ENCODE data around the gene LAMA3.

LAMA3 gene

GRCh38 chr18:23971666-23972230 lies 282.5 kb downstream of the LAMA3 start:
- H3K27me3 ChIP-seq (ENCODE audit: control insufficient read depth, insufficient read depth, low read length), result no peaks in the 10 kb centered on the region
- no peaks in the 10 kb centered on the region for H3K36me3 ChIP-seq (ENCODE audit: control insufficient read depth, insufficient read depth, low read length)
- H3K4me3 ChIP-seq (ENCODE audit: low read length), result no peak overlapping the region
- no peak for DNase-seq (ENCODE audit: low read depth, low spot score)
- no peaks in the 10 kb centered on the region for H3K9me3 ChIP-seq (ENCODE audit: control insufficient read depth, insufficient read depth, low read length)
- no peak overlapping the region for H3K27ac ChIP-seq (ENCODE audit: low read length)
- H3K4me1 ChIP-seq (ENCODE audit: control insufficient read depth, insufficient read depth, low read length), result peaks cover 1% of the 10 kb centered on the region; the same call in 1 of the 2 replicates
- no CpG with 5 or more reads among the region's 5 CpGs for WGBS (ENCODE audit: insufficient coverage, insufficient read length)

DNA sequence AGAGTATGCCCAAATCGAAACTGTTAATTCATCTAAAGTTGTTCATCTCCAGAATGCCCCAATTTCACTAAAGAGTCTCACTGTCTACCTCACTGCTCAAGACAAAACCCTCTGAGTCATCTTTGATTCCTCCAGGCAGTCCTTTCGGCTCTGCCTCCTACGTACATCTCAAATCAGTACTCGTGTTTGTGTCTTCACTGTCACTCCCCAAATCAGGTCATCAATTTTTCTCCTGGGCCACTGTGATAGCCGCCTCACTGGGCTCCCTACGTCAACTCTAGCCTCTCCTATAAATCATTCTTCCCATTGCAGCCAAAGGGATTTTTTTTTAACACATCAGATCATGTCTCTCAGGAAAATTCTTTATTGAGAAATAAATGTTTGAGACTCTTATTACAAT lies 283.2 kb downstream of the LAMA3 start:
- no peak overlapping the region for H3K27ac ChIP-seq (ENCODE audit: low read length)
- H3K4me3 ChIP-seq (ENCODE audit: low read length), result no peak overlapping the region
- WGBS (ENCODE audit: insufficient coverage, insufficient read length), result no CpG with 5 or more reads among the region's 6 CpGs
- no peaks in the 10 kb centered on the region for H3K9me3 ChIP-seq (ENCODE audit: control insufficient read depth, insufficient read depth, low read length)
- peaks cover 1% of the 10 kb centered on the region; the same call in 1 of the 2 replicates for H3K4me1 ChIP-seq (ENCODE audit: control insufficient read depth, insufficient read depth, low read length)
- H3K27me3 ChIP-seq (ENCODE audit: control insufficient read depth, insufficient read depth, low read length), result no peaks in the 10 kb centered on the region
- no peak for DNase-seq (ENCODE audit: low read depth, low spot score)
- no peaks in the 10 kb centered on the region for H3K36me3 ChIP-seq (ENCODE audit: control insufficient read depth, insufficient read depth, low read length)

- no peaks in the 10 kb centered on the region for H3K27me3 ChIP-seq (ENCODE audit: control insufficient read depth, insufficient read depth, low read length)
- H3K36me3 ChIP-seq (ENCODE audit: control insufficient read depth, insufficient read depth, low read length), result no peaks in the 10 kb centered on the region
- H3K4me3 ChIP-seq (ENCODE audit: low read length), result no peak overlapping the region
- H3K9me3 ChIP-seq (ENCODE audit: control insufficient read depth, insufficient read depth, low read length), result no peaks in the 10 kb centered on the region
- WGBS (ENCODE audit: insufficient coverage, insufficient read length), result no CpG with 5 or more reads among the region's 7 CpGs
- H3K4me1 ChIP-seq (ENCODE audit: control insufficient read depth, insufficient read depth, low read length), result no peaks in the 10 kb centered on the region; the same call in 1 of the 2 replicates
- no peak for DNase-seq (ENCODE audit: low read depth, low spot score)
- no peak overlapping the region for H3K27ac ChIP-seq (ENCODE audit: low read length)
These were observed 287.9 kb downstream of the LAMA3 start for GRCh38 chr18:23977103-23977502.

DNA sequence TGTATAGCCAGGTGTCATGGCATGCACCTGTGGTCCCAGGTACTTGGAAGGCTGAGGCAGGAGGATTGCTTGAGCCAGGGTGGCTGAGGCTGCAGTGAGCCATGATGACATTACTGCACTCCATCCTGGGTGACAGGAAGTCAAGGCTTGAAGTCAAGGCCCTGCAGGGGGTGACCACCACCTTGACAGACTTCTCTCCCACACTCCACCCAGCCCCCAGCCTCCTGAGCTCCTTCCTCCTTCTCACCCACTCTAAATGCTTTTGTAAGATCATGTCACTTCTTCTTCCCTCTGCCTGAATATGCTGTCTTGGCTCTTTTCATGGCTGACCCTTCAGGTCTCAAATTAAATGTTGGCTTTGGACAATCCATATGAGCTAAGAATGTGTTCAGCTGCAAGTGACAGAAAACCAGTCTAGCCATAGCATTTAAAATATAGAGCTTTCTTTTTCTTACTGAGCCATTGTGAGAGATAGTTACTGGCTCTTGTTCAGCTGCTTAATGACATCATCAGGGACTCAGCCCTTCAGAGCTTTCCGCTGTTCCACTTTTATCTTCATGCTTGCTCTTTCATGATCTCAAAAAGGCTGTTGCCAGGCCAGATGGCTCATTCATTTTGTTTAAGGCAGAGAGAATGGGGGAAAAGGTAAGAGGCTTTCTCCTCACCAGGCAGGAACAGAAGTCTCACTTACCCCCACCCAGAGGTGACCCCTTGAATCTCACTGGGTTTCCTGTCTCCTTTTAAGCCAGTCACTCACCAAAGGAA lies 288.6 kb downstream of the LAMA3 start:
- Histone ChIP-seq H3K4me1 (ENCODE audit: control insufficient read depth, insufficient read depth, low read length) (peaks cover 3% of the 10 kb centered on the region), H3K36me3 (ENCODE audit: control insufficient read depth, insufficient read depth, low read length) (no peaks in the 10 kb centered on the region), H3K27ac (ENCODE audit: low read length) (no peak overlapping the region), H3K4me3 (ENCODE audit: low read length) (no peak overlapping the region), H3K9me3 (ENCODE audit: control insufficient read depth, insufficient read depth, low read length) (no peaks in the 10 kb centered on the region), H3K27me3 (ENCODE audit: control insufficient read depth, insufficient read depth, low read length) (no peaks in the 10 kb centered on the region)
- no peak for DNase-seq (ENCODE audit: low read depth, low spot score)
- no CpG with 5 or more reads among the region's 1 CpG for WGBS (ENCODE audit: insufficient coverage, insufficient read length)

DNA sequence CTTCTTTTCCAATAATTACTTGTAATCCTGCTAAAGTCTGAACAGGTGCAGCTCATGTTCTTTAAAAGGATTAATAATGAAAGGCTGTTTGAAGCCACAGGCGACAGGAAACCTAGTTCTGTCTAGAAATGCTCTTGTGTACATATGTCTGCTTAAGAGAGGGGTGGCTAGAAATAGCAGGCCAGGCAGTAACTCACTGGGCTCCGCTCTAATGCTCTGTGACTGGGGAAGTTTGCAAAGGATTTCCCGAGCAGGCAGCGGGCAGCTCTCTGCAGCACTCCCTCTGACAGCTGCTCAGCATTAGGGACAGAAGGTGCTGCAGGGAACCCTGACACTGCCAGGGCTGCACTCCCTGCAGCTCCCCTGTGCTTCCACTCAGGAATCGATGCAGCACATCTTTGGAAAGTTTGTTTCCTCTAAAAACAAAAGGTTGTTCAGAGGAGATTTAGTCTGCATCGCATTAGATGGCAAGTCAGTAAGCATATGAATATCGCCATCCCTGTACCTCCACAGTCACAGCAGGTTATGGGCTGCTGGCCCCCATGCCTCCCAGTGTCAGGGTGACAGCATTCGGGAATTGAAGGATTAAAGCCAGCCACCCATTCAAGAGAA lies 292.2 kb downstream of the LAMA3 start:
- no peaks in the 10 kb centered on the region for H3K27me3 ChIP-seq (ENCODE audit: control insufficient read depth, insufficient read depth, low read length)
- no peak overlapping the region for H3K27ac ChIP-seq (ENCODE audit: low read length)
- WGBS (ENCODE audit: insufficient coverage, insufficient read length), result no CpG with 5 or more reads among the region's 8 CpGs
- H3K9me3 ChIP-seq (ENCODE audit: control insufficient read depth, insufficient read depth, low read length), result no peaks in the 10 kb centered on the region
- H3K4me1 ChIP-seq (ENCODE audit: control insufficient read depth, insufficient read depth, low read length), result peaks cover 3% of the 10 kb centered on the region
- H3K36me3 ChIP-seq (ENCODE audit: control insufficient read depth, insufficient read depth, low read length), result no peaks in the 10 kb centered on the region
- no peak for DNase-seq (ENCODE audit: low read depth, low spot score)
- no peak overlapping the region for H3K4me3 ChIP-seq (ENCODE audit: low read length)

GRCh38 chr18:23982155-23983079 lies 293.2 kb downstream of the LAMA3 start:
- Histone ChIP-seq H3K27me3 (ENCODE audit: control insufficient read depth, insufficient read depth, low read length) (no peaks in the 10 kb centered on the region), H3K4me1 (ENCODE audit: control insufficient read depth, insufficient read depth, low read length) (peaks cover 3% of the 10 kb centered on the region), H3K4me3 (ENCODE audit: low read length) (no peak overlapping the region), H3K27ac (ENCODE audit: low read length) (no peak overlapping the region), H3K9me3 (ENCODE audit: control insufficient read depth, insufficient read depth, low read length) (no peaks in the 10 kb centered on the region), H3K36me3 (ENCODE audit: control insufficient read depth, insufficient read depth, low read length) (no peaks in the 10 kb centered on the region)
- 100% methylated on average over 1 of the region's 17 CpGs for WGBS (ENCODE audit: insufficient coverage, insufficient read length)
- no peak for DNase-seq (ENCODE audit: low read depth, low spot score)

- Histone ChIP-seq H3K4me1 (ENCODE audit: control insufficient read depth, insufficient read depth, low read length) (peaks cover 3% of the 10 kb centered on the region), H3K9me3 (ENCODE audit: control insufficient read depth, insufficient read depth, low read length) (no peaks in the 10 kb centered on the region), H3K36me3 (ENCODE audit: control insufficient read depth, insufficient read depth, low read length) (no peaks in the 10 kb centered on the region), H3K27ac (ENCODE audit: low read length) (no peak overlapping the region), H3K27me3 (ENCODE audit: control insufficient read depth, insufficient read depth, low read length) (no peaks in the 10 kb centered on the region), H3K4me3 (ENCODE audit: low read length) (no peak overlapping the region)
- no CpG with 5 or more reads among the region's 3 CpGs for WGBS (ENCODE audit: insufficient coverage, insufficient read length)
- DNase-seq (ENCODE audit: low read depth, low spot score), result no peak
These were observed 293.9 kb downstream of the LAMA3 start for GRCh38 chr18:23983112-23983511.

- no peak for DNase-seq (ENCODE audit: low read depth, low spot score)
- no peak overlapping the region for H3K4me3 ChIP-seq (ENCODE audit: low read length)
- no peaks in the 10 kb centered on the region for H3K27me3 ChIP-seq (ENCODE audit: control insufficient read depth, insufficient read depth, low read length)
These were observed 297.5 kb downstream of the LAMA3 start for GRCh38 chr18:23986600-23987359.

DNA sequence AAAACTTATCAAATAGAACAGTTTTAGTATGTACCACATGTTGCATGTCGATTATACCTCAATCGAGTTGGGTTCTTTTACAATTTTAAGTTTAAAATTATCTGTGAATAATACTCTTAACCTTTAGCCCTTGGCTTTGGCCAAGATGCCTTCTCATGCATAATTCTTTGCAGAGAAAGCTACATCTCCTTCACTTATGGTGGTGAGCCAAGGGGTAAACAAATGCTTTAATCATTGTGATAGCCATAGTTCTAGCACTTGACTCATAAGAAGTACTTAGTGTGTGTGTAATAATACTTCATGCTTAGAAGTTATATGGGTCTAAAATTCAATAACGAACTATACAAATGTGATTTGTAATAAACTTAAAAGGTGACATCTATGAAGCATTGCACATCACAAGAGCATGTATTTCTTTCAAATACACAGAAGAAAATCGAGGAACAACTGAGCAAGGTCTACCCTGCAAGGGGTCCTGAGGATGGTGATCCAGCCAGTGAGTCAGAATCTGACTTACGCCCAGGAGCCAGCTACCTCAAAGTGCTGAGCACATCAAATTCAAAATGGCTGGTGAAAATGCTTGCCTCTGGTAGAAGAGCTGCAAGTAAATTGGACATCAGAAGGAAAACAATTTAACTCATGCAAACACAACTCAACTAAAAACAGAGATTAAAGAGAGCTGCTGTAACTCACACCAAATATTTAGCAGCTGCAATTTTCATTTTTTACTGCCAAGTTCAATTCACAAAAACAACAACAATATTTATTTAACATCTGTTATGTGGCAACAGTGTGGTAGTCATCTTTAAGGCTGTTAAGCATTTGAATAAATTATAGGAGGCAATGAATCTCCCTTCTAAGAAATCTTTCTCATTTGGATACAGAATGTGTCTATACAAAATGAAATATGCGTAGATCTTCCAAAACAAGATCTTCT lies 301.5 kb downstream of the LAMA3 start:
- no peaks in the 10 kb centered on the region for H3K36me3 ChIP-seq (ENCODE audit: control insufficient read depth, insufficient read depth, low read length)
- peaks cover 2% of the 10 kb centered on the region; the same call in 1 of the 2 replicates for H3K4me1 ChIP-seq (ENCODE audit: control insufficient read depth, insufficient read depth, low read length)
- no CpG with 5 or more reads among the region's 6 CpGs for WGBS (ENCODE audit: insufficient coverage, insufficient read length)
- H3K9me3 ChIP-seq (ENCODE audit: control insufficient read depth, insufficient read depth, low read length), result no peaks in the 10 kb centered on the region
- H3K27ac ChIP-seq (ENCODE audit: low read length), result no peak overlapping the region
- DNase-seq (ENCODE audit: low read depth, low spot score), result no peak
- H3K4me3 ChIP-seq (ENCODE audit: low read length), result no peak overlapping the region
- H3K27me3 ChIP-seq (ENCODE audit: control insufficient read depth, insufficient read depth, low read length), result no peaks in the 10 kb centered on the region

More at GRCh38 chr18:23986600-23987359, 297.5 kb downstream of the LAMA3 start:
- H3K9me3 ChIP-seq (ENCODE audit: control insufficient read depth, insufficient read depth, low read length), result no peaks in the 10 kb centered on the region
- peaks cover 3% of the 10 kb centered on the region for H3K4me1 ChIP-seq (ENCODE audit: control insufficient read depth, insufficient read depth, low read length)
- H3K36me3 ChIP-seq (ENCODE audit: control insufficient read depth, insufficient read depth, low read length), result no peaks in the 10 kb centered on the region
- no peak overlapping the region for H3K27ac ChIP-seq (ENCODE audit: low read length)
